BE2C (cell line): ENCODE measurements around the gene SGPP2.

Experiments
- DNase-seq: peaks from one replicate; pipeline ENCODE4 v3.0.0-alpha.2; 2020
- H3K27me3 ChIP-seq: fragments of 250-450 bp; sonication (Bioruptor Pico); 2 replicates; pipeline ENCODE4 v1.5.1; 2020; ENCODE audit warnings: mild to moderate bottlenecking
- H3K36me3 ChIP-seq: fragments of 250-450 bp; sonication (Bioruptor Pico); 2 replicates; pipeline ENCODE4 v1.5.1; 2020; ENCODE audit warnings: mild to moderate bottlenecking
- H3K4me1 ChIP-seq: fragments of 250-450 bp; sonication (Bioruptor Pico); 2 replicates; pipeline ENCODE4 v1.5.1; 2020
- H3K4me3 ChIP-seq: 2 replicates; pipeline ENCODE4 v1.5.1; 2011; ENCODE audit warnings: low read depth, low read length
- H3K9me3 ChIP-seq: fragments of 250-450 bp; sonication (Bioruptor Pico); 2 replicates; pipeline ENCODE4 v1.5.1; 2020
- TF ChIP-seq, protein P1 (sequence below): IDR thresholded peaks from 2 replicates; pipeline ENCODE4 v1.5.1; 2012; ENCODE audit warnings: mild to moderate bottlenecking, low read depth, low read length

The SGPP2 gene

DNA sequence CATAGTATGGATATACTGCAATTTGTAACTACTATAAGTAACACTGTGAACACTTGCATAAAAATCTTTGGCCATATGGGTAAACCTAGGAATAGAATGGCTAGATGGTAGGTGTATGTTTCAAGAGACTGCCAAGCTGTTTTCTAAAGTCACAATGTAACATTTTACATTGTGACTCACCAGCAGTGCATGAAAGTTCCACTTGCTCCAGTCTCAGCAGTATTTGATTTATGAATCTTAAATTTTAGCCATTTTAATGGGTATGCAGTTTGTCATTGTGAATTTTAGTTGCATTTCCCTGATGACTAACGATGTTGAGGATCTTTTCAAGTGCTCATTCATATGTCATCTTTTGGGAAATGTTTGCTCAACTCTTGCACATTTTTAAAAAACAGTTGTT lies 145.5 kb downstream of the SGPP2 start:
- H3K36me3 ChIP-seq, result peaks cover 43% of the 10 kb centered on the region
- no peak overlapping the region for H3K4me3 ChIP-seq
- no peaks in the 10 kb centered on the region for H3K9me3 ChIP-seq
- no peak for DNase-seq
- TF ChIP-seq, protein P1, sequence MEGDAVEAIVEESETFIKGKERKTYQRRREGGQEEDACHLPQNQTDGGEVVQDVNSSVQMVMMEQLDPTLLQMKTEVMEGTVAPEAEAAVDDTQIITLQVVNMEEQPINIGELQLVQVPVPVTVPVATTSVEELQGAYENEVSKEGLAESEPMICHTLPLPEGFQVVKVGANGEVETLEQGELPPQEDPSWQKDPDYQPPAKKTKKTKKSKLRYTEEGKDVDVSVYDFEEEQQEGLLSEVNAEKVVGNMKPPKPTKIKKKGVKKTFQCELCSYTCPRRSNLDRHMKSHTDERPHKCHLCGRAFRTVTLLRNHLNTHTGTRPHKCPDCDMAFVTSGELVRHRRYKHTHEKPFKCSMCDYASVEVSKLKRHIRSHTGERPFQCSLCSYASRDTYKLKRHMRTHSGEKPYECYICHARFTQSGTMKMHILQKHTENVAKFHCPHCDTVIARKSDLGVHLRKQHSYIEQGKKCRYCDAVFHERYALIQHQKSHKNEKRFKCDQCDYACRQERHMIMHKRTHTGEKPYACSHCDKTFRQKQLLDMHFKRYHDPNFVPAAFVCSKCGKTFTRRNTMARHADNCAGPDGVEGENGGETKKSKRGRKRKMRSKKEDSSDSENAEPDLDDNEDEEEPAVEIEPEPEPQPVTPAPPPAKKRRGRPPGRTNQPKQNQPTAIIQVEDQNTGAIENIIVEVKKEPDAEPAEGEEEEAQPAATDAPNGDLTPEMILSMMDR, result no peak
- no peaks in the 10 kb centered on the region for H3K4me1 ChIP-seq
- H3K27me3 ChIP-seq, result no peaks in the 10 kb centered on the region

DNA sequence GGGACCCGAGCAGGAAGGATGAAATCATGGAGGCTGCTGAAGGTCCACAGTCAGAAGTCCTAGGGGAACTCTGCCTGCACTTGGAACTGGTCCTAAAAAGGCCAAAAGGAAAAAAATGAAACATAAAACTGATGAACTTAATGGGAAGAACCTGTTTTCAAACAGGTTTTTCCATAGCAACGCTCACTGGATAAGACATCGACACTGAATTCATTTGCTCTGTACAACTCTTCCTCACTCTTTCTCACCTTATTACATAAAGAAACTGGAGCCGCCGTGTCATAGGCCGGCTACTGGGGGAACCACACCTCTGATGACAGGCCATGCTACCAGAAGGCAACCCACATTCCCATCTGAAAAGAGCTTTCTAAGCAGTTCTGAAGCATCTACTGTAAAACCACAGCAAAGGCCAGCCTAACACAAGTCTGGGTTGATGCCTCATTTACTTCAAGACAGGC lies 147.9 kb downstream of the SGPP2 start:
- no peaks in the 10 kb centered on the region for H3K9me3 ChIP-seq
- TF ChIP-seq, protein P1, result no peak
- peaks cover 43% of the 10 kb centered on the region for H3K36me3 ChIP-seq
- no peaks in the 10 kb centered on the region for H3K4me1 ChIP-seq
- no peak overlapping the region for H3K4me3 ChIP-seq
- no peaks in the 10 kb centered on the region for H3K27me3 ChIP-seq
- DNase-seq, result no peak

DNA sequence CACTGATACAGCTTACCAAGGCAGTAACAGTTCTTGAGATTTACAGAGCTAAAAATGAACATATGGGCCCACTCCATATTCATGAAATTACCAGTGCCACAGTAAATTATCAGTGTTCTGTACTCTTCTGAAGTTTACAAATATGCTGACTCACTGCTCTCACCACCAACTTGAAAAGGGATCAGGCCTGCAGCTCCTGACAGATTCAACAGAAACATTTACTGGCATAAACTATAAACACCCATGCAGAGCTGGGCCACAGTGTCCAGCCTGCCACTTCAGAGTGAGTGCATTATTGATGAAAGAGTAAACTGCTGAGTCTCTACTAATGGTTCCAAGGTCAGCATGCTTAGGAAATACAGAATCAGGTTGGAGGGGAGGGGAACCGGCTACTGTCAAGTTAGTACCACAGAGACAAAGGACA lies 148.4 kb downstream of the SGPP2 start:
- H3K36me3 ChIP-seq, result peaks cover 39% of the 10 kb centered on the region
- no peaks in the 10 kb centered on the region for H3K27me3 ChIP-seq
- no peaks in the 10 kb centered on the region for H3K4me1 ChIP-seq
- DNase-seq, result no peak
- TF ChIP-seq, protein P1, result no peak
- no peaks in the 10 kb centered on the region for H3K9me3 ChIP-seq
- H3K4me3 ChIP-seq, result no peak overlapping the region

DNA sequence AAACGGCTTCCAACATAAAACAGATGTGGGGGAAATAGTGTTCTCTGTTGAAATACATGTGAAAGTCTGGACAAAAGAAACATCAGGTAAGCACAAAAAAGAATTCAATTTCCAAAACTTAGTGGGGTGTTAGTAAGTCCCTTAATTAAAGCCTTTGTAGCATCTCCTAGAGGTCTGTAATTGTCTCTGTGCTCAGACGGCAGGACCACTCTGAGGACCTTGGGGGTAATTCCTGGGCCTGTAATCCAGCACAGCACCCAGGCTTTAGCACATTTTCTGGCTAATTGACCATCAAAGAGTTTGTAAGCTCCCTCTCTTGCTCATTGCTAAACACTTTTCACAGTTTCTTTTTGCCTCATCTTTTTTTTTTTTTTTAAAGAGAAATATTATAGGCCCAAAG lies 151.3 kb downstream of the SGPP2 start:
- Histone ChIP-seq H3K4me1 (no peaks in the 10 kb centered on the region), H3K4me3 (no peak overlapping the region), H3K9me3 (no peaks in the 10 kb centered on the region), H3K27me3 (no peaks in the 10 kb centered on the region), H3K36me3 (peaks cover 40% of the 10 kb centered on the region)
- TF ChIP-seq, protein P1, result no peak
- DNase-seq, result no peak

DNA sequence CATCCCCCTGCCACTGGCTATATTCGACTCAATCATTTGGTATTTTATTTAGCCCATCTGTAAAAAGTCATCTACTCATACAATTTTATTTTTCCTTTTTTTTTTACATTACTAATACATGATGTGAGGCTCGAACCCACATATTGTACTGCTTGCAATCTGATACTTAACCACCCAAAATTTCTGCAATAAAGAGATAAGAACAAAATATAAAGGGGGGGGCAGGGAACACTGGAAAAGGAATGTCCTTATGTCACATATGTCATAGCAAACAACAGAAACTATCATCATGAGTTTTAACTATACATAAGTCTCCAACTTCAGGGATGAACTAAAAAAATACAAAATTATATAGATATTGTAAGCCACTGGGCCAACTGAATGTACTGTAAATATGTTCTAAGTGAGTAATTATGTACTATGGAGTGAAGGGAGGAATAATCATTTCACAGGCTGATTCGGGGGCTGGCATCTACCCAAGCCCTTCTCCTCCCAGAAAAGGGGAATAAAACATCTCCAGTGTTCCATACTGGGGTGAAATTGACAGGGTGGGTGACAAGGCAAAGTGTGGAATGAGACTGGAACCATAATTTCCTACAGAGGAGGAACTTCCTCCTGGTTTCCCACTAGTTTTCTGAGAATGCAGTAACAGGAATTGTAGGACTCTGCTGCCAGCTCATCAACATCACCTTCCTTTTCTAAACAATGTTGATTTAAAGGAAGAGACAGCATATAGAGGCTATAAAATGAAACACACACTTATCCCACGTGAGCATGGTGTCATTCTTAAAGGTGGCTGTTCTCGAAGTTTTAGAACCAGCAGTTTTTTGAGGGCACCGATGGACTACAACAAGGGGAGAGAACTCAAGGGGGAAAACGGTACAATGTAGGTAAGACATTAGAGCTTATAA lies 152.1 kb downstream of the SGPP2 start:
- TF ChIP-seq, protein P1, result no peak
- Histone ChIP-seq H3K4me3 (no peak overlapping the region), H3K9me3 (no peaks in the 10 kb centered on the region), H3K36me3 (peaks cover 33% of the 10 kb centered on the region), H3K4me1 (no peaks in the 10 kb centered on the region), H3K27me3 (no peaks in the 10 kb centered on the region)
- DNase-seq, result no peak

DNA sequence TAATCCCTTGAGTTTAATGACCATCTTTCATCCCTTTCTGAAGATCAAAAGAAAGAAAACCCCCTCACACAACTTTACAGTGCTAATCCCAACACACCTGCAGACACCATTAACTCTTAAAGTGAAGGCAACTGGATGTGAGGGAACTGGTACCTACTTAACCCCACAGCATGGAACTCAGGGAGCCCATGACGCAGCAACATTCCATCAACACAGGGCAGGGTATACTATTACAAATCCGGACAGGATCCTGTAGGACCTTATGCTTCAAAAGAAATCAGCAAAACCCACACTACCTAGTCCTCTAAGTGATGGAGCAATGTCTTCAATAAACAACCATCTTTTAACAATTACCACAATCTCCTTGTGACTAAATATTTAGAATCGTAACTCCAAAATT lies 153.0 kb downstream of the SGPP2 start:
- Histone ChIP-seq H3K9me3 (no peaks in the 10 kb centered on the region), H3K27me3 (no peaks in the 10 kb centered on the region), H3K4me1 (no peaks in the 10 kb centered on the region), H3K4me3 (no peak overlapping the region), H3K36me3 (peaks cover 35% of the 10 kb centered on the region)
- TF ChIP-seq, protein P1, result no peak
- DNase-seq, result no peak
